GM13977 (cell line): Measurements from ENCODE around the gene SLC44A1.

Experiments used
- DNase-seq: peaks from one replicate; pipeline ENCODE4 v3.0.0; 2012; ENCODE audit warnings: low spot score
- CTCF ChIP-seq: IDR thresholded peaks from 2 replicates; pipeline ENCODE4 v1.5.1; 2012; ENCODE audit warnings: mild to moderate bottlenecking, control low read depth; ENCODE audit not compliant: insufficient read depth; ENCODE audit errors: extremely low read depth, missing control alignments
- in situ Hi-C: fragments of 300-500 bp; cut with MboI; formaldehyde crosslinking; loops from one replicate; pipeline ENCODE4 v1.12.0; 2022; ENCODE audit warnings: low sequenced_read_pairs, low pct_unique_long_range_greater_than_20kb, mixed read lengths, inconsistent platforms; ENCODE audit not compliant: unreplicated experiment

Gene SLC44A1

GRCh38 chr9:105293408-105293807 lies 49.0 kb downstream of the SLC44A1 start:
- in situ Hi-C loops: no loop called here
- no peak for TF ChIP-seq CTCF
- DNase-seq: no peak

GRCh38 chr9:105295201-105295550 lies 50.7 kb downstream of the SLC44A1 start:
- in situ Hi-C loops: no loop called here
- TF ChIP-seq CTCF: no peak

GRCh38 chr9:105295986-105296385 lies 51.5 kb downstream of the SLC44A1 start:
- in situ Hi-C loops: no loop called here
- DNase-seq: no peak
- TF ChIP-seq CTCF: no peak

More at GRCh38 chr9:105295201-105295550, 50.7 kb downstream of the SLC44A1 start:
- no peak for DNase-seq

DNA sequence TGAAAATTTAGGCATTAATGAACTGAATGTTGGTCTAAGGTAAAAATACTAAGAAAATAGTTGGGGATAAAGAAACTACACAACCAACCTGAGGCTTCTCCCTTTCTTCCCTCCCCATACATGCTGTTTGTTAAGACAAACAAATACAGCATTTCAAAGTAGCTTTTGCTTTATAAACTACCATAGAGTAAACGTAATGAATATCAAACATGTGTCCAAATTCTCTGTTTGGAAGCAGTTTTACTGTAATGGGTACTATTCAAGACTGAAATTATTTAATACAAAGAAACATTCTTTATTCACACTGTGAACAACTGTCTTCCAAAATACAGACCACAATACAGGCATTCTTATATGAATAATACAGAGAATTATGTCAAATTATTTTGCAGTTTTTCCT lies 52.0 kb downstream of the SLC44A1 start:
- in situ Hi-C loops: no loop called here
- no peak for DNase-seq

DNA sequence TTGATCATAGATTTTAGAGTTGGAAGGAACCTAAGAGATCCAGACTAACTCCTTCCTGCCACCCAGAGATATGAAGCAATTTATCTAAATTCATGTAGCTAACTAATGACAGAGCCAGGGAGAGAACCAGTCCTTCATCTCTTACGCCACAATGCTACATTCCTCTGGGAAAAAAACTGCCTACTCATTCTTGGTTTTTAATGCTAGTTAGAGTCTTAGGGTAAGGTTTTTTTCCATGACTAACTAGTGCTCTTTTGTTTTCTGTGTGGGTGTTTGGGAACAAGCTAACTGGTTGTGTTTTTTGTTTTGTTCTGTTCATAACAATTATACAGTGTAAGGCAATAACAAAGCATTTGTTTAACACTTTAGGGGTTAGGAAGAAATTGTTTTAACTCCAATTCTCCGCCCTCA lies 52.4 kb downstream of the SLC44A1 start:
- in situ Hi-C loops: no loop called here
- no peak for DNase-seq
- TF ChIP-seq CTCF: no peak

More for the DNA sequence above, 52.0 kb downstream of the SLC44A1 start:
- no peak for TF ChIP-seq CTCF

DNA sequence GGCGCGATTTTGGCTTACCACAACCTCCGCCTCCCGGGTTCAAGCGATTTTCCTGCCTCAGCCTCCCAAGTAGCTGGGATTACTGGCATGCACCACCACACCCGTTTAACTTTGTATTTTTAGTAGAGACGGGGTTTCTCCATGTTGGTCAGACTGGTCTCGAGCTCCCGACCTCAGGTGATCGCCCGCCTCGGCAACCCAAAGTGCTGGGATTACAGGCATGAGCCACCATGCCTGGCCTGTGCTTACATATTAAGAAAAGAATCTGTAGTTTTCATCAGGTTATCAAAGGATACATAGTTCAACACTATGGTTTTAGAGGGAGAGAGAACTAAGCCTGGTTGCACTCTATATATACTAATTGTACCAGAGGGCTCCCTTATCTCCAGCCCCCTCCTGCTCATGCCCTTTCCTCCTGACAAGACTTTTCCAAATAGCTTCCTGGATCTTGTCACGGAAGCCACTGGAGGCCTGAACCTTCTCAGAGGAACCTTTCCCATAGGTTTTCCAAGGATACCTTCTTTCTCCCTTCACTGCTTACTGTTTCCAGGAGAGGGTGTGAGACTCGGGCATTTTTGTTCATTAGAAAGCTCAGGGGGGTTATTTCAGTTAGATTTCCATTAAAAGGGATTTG lies 53.1 kb downstream of the SLC44A1 start:
- in situ Hi-C loops: no loop called here
- no peak for TF ChIP-seq CTCF
- no peak for DNase-seq
